ENCODE results near the gene SLC35A5.

Gene SLC35A5

DNA sequence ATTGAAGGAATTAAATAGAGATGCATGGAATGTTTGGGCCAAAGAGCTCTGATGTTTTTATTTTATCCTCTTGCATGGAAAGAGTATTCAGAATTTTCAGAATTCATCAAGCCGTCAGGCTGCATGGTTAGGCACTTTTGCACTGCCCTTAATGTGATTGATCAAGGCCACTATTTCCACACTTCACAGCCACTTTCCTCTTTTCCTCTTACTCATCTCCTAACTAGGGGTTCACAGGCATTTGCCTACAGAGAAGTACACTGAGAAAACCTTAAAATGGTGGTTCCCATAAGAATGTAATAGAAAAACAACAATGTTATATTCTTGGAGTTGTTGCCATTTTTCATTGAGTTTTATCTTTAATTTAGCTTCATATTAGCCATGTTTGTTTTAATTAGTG is 10.9 kb downstream of the SLC35A5 start:
- no peak for DNase-seq (ENCODE audit: low read depth)

DNA sequence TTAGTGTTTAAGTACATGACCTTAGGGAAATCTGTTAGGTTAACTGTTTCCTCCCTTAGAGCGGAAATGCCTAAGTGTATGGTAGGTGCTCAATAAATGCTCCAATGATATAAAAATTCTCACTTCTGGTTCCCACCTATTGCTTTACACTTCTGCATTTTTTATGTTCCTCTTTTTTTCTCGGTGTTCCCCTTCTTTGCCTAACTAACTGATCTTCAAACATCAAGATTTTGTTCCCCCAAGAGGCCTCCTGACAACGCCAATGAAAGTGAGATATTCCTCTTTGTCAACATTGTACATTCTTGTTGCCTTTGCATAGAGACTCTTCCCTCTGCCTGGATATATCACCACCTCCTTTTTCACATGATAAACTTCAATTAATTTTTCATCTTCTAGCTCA is 17.4 kb downstream of the SLC35A5 start:
- no peak for DNase-seq (ENCODE audit: low read depth)

DNA sequence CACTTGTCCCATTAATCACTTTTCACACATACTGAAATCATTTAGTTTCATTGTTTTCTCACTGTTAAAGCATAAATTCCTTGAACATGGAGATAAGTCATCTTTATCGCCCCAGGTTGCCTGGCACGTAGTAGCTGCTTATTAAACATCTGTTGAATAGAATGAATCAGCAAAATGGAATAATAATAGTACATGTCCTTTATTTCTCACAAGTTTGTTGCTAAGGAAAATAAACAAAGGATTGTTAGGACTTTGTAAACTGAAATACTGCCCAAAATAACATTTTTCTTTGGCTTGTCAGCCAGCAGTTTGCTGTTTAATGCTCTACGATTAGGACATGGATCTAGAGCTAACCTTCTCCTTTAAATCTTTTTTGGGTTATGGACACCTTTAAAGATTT is 17.9 kb downstream of the SLC35A5 start:
- DNase-seq (ENCODE audit: low read depth), result no peak

DNA sequence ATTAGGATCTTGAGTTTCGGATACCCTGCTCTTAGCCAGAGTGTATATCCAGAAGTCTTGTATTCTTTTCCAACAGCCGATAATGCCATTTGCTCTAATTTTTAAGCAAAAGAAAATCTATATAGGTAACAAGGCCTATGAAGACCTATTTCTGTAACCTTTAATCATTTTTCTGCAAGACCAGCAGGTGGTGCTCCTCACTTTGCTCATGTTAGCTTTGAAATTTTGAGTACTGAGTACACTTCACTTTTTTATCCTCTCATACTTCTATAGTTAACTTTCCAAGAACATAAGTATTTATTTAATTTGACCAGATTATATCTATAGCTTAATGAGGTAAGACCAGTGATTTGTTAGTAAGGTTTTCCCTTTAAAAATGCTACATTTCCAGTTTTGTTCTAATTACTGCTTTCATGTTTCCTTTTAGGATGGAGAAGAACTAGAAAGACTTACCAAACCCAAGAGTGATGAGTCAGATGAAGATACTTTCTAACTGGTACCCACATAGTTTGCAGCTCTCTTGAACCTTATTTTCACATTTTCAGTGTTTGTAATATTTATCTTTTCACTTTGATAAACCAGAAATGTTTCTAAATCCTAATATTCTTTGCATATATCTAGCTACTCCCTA is 20.5 kb downstream of the SLC35A5 start:
- DNase-seq (ENCODE audit: low read depth), result no peak

DNA sequence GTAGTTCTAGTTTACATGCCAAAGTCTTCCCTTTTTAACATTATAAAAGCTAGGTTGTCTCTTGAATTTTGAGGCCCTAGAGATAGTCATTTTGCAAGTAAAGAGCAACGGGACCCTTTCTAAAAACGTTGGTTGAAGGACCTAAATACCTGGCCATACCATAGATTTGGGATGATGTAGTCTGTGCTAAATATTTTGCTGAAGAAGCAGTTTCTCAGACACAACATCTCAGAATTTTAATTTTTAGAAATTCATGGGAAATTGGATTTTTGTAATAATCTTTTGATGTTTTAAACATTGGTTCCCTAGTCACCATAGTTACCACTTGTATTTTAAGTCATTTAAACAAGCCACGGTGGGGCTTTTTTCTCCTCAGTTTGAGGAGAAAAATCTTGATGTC is 21.3 kb downstream of the SLC35A5 start:
- no peak for DNase-seq (ENCODE audit: low read depth)

DNA sequence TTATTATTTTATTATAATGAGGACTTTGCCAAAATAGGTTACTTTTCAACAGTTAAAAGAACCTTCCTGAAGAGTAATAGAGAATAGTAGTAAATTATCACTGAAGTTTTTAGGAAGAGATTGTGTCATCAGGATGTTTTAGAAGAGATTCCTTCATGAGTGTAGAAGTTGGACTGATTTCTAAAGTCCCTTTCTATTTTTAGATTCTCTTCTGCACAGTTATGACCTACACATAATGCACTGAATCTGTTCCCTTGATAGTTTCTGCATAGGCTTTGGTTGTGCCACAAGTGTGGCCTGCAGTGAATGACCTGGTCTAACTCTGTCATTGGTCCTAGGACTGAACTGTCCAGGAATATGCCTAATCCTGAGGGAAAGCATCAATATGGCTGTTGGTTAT is 23.9 kb downstream of the SLC35A5 start:
- no peak for DNase-seq (ENCODE audit: low read depth)

DNA sequence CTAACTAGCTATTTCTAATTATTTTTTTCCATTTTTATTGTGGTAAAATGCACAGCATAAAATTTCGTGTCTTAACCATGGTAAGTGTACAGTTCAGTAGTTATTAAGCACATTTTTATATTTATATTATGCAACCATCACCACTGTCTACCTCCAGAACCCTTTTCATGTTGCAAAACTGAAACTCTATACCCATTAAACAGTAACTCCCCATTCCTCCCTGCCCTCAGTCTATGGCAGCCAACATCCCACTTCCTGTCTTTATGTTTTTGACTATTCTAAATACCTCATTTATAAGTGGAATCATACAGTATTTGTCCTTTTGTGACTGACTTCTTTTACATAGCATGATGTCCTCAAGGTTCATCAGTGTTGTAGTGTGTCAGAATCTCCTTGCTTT is 25.5 kb downstream of the SLC35A5 start:
- no peak for DNase-seq (ENCODE audit: low read depth)

DNA sequence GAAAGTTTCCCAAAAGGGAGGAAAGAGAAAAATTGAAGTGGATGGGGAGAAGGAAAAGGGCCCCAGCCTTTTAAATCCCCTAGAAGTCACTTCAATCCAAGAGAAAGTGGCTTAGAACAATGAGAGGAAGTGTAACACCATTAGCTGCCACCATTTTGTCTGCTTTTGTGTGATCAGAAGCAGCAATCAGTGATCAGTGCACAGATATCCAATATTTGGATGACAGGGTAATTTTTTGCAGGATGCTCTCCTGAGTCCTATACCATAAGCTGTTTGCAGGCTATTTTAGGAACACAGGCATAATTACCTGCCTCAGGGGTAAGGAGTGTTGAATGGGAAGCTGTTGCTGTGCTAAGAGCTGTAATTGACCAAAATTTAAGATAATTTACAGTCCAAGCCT is 31.4 kb downstream of the SLC35A5 start:
- no peak for DNase-seq (ENCODE audit: low read depth)

DNA sequence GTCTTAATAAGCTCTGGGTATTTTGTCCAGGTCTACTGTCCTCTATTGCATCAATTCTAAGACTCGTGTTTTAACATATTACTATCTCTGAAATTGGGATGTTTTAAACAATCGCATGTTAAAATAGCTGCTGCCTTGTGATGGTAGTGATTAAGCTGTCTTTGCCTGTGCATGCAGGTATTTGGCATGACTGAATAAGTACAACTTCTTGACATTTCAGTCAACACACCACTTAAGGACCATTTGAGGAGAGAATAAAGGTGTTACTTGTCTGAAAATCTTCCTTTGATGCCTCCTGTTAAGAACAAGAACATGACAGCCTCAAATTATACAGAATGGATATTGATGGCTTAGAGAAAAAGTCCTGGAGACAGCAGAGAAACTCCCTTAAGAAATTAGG is 33.0 kb downstream of the SLC35A5 start:
- DNase-seq (ENCODE audit: low read depth), result no peak

DNA sequence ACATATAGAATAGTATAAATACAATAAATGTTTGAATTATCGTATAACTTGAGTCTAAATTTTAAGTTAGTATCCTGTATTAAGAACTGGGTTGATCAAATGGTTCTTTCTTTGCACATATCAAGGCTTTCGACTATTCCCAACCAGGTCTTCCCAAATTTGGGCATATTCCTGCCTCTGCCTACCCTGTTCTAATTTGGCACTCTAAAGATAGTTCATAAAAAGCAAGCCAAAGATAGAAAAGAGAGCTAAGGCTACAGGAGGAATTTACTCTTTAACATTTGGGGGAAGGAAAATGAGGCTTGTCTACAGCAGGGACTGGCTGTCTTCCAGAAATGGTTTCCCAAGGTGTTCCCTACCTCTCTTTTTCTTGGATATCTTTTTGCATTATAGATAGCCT is 36.1 kb downstream of the SLC35A5 start:
- DNase-seq (ENCODE audit: low read depth), result no peak

DNA sequence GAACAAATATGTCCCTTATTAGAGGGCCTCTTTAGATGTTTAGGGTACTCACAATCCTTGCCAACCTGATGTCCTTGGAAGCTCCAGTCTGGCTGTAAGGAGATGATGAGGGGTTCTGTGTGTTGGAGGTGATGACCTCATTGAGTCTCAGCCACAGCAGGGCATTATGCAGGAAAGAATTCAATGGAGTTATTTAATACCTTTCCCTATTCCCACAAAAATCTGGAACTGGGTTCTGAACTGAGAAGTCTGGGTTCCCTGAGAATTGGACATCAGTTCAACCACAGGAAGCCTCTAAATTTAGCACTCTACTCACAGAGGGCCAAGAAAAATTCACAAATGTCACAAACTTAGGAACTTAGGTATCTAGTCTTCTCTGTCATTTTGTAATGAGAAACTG is 36.9 kb downstream of the SLC35A5 start:
- DNase-seq (ENCODE audit: low read depth), result no peak

DNA sequence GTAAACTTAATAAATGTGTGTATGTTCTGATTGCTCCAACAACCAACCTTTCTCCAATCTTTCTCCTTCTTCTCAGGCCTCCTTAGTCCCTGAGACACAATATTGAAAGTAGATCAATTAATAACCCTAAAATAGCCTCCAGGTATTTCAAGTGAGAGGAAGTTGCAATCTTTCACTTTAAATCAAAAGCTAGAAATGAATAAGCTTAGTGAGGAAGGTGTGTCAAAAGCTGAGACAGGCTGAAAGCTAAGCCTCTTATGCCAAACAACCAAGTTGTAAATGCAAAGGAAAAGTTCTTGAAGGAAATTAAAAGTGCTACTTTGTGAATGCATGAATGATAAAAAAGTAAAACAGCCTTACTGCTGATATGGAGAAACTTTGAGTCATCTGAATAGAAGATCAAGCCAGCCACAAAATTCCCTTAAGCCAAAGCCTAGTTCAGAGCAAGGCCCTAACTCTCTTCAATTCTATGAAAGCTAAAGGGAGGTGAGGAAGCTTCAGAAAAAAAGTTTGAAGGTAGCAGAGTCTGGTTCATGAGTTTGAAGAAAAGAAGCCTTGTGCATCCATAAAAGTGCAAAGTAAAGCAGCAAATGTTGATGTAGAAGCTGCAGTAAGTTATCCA is 40.5 kb downstream of the SLC35A5 start:
- DNase-seq (ENCODE audit: low read depth), result no peak

DNA sequence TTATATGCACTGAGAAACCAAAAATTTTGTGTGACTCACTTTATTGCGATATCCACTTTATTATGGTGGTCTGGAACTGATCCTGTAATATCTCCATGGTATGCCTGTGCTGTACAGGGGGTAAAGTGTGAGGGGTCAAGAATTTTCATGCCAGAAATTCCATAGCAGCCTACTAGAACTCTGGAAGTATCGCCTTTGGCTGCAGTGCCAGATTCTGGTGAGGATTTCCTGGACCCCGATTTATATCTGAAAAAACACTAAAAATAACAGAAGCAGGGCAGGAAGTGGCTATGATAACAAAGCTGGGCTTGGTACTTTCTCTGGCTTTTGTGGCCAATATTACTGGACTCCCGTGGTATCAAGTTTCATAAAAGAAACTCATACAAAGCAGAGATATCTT is 42.7 kb downstream of the SLC35A5 start:
- DNase-seq (ENCODE audit: low read depth), result no peak

DNA sequence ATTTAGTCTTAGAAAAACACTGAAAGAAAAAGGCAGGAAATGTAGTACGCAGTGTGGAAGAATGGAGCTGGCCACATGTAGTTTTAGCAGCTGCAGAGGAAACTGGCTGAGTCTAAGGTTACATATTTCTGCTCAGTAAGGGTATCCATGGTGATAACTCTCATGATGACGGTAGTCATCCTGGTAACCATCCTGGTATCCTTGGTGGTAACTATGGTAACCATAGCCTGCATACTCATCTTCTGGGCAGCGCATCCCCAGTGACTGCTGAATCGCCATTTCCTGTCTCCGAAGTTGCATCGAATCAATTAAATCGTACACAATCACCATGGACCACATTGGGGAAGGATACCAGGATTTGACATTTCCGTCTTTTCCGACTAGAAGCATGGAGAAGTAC is 43.4 kb downstream of the SLC35A5 start:
- DNase-seq (ENCODE audit: low read depth), result no peak

DNA sequence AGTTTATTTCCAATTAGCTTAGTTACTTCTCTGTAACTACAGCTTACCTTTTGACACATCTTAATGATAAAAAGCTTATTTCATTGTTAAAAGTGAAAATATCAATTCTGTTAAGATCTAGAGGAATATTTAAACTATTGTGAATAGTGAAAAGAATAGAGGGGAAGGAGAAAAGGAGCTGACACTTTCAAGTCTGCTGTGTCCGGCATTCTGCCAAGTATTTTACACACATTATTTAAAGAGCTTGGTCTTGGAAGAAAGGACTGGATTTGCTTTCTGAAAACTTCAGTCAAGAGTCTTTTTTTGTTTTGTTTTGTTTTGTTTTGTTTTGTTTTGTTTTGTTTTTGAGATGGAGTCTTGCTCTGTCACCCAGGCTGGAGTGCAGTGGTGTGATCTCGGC is 44.3 kb downstream of the SLC35A5 start:
- no peak for DNase-seq (ENCODE audit: low read depth)

DNA sequence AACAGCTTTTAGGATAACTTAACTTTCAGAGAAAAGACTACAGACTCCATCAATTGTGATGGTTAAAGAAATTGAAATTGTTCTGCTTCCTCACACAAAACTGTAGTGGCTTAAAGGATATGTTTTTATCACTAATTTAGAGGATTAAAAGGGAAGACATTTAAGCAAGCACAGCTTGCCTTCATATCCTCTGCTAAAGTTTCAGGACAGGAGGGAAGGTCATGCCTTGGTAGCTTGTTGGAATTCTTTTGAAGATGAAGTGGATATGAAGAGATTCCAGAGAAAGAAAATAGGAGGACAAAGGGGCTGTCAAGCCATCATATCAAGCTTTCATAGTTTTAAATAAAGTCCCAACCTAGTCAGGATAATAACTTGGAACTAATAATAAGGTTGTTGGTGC is 46.0 kb downstream of the SLC35A5 start:
- DNase-seq (ENCODE audit: low read depth), result no peak

DNA sequence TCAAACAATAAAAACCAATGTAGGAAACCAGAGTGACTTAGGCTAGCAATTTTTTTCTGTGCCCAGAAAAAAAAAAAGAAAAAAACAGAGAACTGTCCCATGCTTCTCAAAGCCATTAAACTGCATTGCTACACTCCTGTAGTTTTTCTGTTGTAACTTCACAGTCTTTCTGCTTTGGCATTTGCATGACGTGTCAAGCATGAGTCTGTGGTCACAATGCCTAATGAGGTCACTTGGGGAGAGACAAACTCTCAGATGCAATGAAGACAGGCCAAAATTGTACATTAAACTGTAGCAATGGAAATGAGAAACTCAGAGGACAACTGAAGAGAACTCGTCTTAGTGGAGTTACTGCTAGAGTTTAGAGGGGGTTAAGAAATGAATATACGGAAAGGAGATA is 48.3 kb downstream of the SLC35A5 start:
- no peak for DNase-seq (ENCODE audit: low read depth)

DNA sequence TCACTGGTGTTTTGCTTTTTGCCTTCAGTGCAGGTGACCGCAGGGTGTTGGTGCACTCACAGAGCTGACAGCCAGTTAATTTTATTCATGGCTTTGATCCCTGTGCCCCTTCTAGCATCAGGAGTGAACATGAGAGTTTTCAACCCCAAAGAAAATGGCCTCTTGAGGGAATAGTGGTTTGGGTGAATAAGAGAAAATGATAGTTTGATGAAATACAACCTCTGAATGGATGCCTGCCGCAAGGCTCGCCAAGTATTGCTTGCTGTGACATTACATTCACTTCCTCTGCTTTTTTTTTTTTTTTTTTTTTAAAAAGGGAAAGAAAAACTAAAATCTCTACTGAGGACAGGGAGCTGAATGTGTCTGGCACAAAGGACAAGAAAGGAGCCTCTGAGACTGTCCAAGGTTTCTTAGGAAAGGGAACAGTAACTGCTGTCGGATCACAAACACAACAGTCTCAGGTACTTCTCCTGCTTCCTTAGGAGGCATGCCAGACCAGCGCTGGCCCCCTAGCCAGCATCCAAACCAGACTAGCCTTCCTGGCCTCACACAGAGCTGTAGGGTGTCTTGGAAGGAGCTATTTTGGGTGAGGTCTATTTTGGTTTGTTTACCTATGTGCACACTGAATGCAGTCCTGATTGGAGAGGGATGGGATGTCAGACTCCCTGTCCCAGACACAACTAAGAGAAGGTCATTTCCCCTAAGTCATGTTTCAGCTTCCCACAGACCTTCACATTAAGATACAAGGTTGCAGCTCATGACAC is 50.1 kb downstream of the SLC35A5 start:
- DNase-seq (ENCODE audit: low read depth), result no peak

DNA sequence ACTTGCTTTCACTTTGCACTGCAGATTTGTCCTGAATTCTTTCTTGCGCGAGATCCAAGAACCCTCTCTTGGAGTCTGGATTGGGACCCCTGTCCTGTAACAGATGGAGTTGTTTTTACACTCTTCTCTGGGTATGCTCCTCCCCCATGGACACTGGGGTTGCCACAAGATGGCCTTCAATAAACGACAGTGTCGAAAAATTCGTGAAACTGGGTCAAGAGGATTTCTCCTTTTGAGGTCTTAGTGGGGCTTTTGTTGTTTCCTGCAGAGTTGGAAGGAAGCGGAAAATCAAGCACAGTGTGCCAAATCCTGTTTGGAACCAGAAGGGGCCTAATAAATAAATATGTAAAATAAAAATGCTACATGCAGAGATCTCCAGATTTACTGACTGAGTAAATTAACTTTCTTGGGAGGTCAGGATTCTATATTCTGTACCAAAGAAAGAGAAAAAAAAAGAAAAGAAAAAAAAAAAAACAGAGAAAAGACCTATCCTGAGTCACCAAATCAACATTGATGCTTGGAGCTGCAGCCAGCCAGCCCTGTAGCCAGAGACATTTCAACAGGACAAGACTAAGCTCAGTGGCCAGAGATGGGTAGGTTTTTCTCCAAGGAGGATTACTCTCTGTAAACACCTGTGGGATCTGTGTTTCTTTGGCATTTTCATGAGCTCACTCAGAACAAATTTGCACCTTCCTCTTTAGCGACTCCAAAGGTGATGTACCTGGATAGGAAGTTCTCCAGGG is 54.3 kb downstream of the SLC35A5 start:
- no peak for DNase-seq (ENCODE audit: low read depth)

DNA sequence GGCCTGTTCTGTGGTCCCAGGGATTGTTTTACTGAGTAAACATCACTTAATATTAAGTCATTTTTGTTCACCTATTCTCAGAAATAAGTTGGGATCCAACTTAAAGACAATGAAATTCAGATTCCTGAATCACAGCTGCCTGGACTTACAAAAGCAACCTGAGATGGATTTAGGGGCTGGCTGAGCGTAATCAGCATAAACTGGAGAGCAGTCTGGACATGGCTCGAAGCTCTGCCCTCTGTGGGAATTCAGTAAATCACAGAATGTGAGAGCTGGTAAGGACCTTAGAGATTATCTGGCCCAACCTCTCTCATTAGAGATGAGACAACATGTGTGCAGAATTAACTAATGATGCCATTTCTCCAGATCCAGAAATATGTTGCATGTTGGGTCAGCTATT is 55.4 kb downstream of the SLC35A5 start:
- DNase-seq (ENCODE audit: low read depth), result no peak

DNA sequence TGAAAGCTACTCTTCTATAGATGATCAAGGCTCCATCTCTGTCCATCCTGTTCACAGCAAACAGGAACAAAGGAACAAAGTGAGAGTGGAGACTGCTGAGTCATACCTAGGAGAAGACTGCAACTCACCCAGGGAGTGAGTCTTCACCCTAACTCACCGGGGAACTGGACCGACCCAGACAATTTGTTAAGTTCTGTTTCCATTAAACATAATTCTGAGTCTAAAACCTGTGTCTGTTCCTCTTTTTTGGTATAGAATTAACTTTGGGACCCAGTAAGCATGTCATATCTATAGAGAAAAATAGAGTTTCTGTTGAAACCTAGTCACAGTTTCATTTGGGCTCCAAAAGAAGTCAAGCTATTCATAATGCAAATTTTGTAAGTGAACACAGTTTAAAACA is 57.5 kb downstream of the SLC35A5 start:
- DNase-seq (ENCODE audit: low read depth), result no peak

DNA sequence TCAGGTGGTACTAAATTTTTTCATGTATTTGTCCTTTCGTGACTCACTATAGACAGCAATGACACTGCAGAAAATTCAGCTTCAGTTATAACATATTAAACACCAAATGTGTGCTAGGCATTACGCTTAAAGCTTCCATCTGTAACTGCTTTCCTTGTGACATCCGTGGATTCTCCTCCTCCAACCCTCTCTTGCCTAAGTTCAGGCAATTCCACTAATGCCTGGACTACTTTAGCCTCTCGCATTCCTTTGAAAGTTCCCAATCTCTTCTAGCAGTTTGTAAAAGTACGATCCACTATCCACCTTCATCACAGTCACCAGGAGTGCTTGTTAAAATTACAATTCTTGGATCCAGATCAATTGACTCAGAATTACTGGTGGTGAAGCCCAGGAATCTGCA is 61.4 kb downstream of the SLC35A5 start:
- DNase-seq (ENCODE audit: low read depth), result no peak

DNA sequence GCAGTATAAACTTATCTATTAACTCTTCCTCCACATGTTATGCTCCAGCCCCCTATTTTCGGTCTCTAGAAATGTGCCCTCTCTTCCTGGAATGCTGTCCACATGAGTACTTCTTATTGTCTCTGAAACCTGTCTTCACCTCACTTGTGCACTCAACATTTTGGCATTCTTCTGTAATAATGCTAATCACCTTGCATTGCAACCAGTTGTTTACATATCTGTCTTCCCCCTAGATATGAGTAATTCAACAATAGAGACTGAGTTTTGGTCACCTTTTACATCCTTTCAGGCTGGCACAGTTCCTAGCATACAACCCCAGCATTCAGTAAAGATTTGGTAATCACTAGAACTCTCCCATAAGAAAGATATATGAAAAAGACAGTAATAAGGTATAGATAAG is 61.9 kb downstream of the SLC35A5 start:
- DNase-seq (ENCODE audit: low read depth), result no peak

Data from activated gamma-delta T cell treated with anti-CD3 and anti-CD28 coated beads, Interleukin-2, amount 50 U/mL, for 16 hours (primary cell).